Esophagus (tissue), 2 donors: ENCODE measurements around the gene DYSF. TPM values are rescaled to one million over a fixed set of nuclear protein-coding genes. Genes with fewer than 3 reads are reported as not detected.
A peak's percentile ranks its signal among the peaks of the same experiment; 100 is the strongest.

Experiments used
- H3K27ac ChIP-seq, 2 donors: one replicate each; pipeline ENCODE4 v1.5.1; 2013; ENCODE audit warnings: low read depth in 2 of 2, mild to moderate bottlenecking in 2 of 2, inconsistent platforms in 1 of 2, low read length in 1 of 2, moderate library complexity in 1 of 2
- H3K27me3 ChIP-seq, 2 donors: one replicate each; pipeline ENCODE4 v1.6.1; 2013; ENCODE audit warnings: low read length in 2 of 2, control low read depth in 1 of 2, mild to moderate bottlenecking in 1 of 2; ENCODE audit not compliant: insufficient read depth in 2 of 2, control insufficient read depth in 1 of 2
- H3K36me3 ChIP-seq, 2 donors: one replicate each; pipeline ENCODE4 v1.6.1; 2013; ENCODE audit warnings: low read length in 1 of 2; ENCODE audit not compliant: control insufficient read depth in 2 of 2, insufficient read depth in 2 of 2
- H3K4me1 ChIP-seq, 2 donors: one replicate each; pipeline ENCODE4 v1.6.1; 2013; ENCODE audit warnings: low read length in 1 of 2; ENCODE audit not compliant: control insufficient read depth in 2 of 2, insufficient read depth in 2 of 2
- H3K4me3 ChIP-seq, 2 donors: one replicate each; pipeline ENCODE4 v1.5.1; 2013; ENCODE audit warnings: low read length in 2 of 2, mild to moderate bottlenecking in 2 of 2, low read depth in 1 of 2, moderate library complexity in 1 of 2
- H3K9me3 ChIP-seq, 2 donors: one replicate each; pipeline ENCODE4 v1.6.1; 2013; ENCODE audit warnings: mild to moderate bottlenecking in 2 of 2, low read depth in 1 of 2, low read length in 1 of 2, moderate library complexity in 1 of 2; ENCODE audit not compliant: control insufficient read depth in 2 of 2, insufficient read depth in 1 of 2
- WGBS, 2 donors: extraction: QIAGEN DNeasy Blood & Tissue Kit; methylation state at CpG; one replicate each; pipeline ENCODE4 v1.1.7; 2013; 5-methylcytosine and 5-hydroxymethylcytosine counted together
- polyA plus RNA-seq, 2 donors: library from polyadenylated mRNA; stranded (reverse); fragments of 200-250 nt; gene quantifications; one replicate each; pipeline ENCODE4 v1.2.3, GENCODE V29; 2013
- donor health status: healthy with polysubstance abuse.
- donor health status: Bipolar disorder and iron deficiency.

DYSF gene
- polyA plus RNA-seq, 2 donors: 1.8 to 2.6 TPM

- Histone ChIP-seq H3K36me3 (no peaks in the 10 kb centered on the region), H3K27me3 (peaks cover 0 to 4% of the 10 kb centered on the region in 2 donors), H3K27ac (no peak overlapping the region), H3K9me3 (peaks cover 0 to 7% of the 10 kb centered on the region in 2 donors), H3K4me1 (peaks cover 6% of the 10 kb centered on the region in 2 donors), H3K4me3 (no peak overlapping the region)
- 82 to 84% methylated on average over 8 of the region's 8 CpGs for WGBS, 2 donors
These were observed 8.8 kb downstream of the DYSF start for GRCh38 chr2:71462056-71462605.

GRCh38 chr2:71462641-71463341 lies 9.4 kb downstream of the DYSF start:
- Histone ChIP-seq H3K27ac (no peak overlapping the region), H3K27me3 (peaks cover 0 to 4% of the 10 kb centered on the region in 2 donors), H3K4me1 (peaks cover 6% of the 10 kb centered on the region in 2 donors), H3K9me3 (peaks cover 0 to 7% of the 10 kb centered on the region in 2 donors), H3K36me3 (no peaks in the 10 kb centered on the region), H3K4me3 (no peak overlapping the region)
- WGBS, 2 donors: 88 to 90% methylated on average over 5 of the region's 5 CpGs

GRCh38 chr2:71463342-71463654 lies 9.9 kb downstream of the DYSF start:
- no peak overlapping the region for H3K4me3 ChIP-seq
- peaks cover 0 to 4% of the 10 kb centered on the region in 2 donors for H3K27me3 ChIP-seq
- WGBS, 2 donors: 83 to 86% methylated on average over 7 of the region's 7 CpGs
- H3K36me3 ChIP-seq: no peaks in the 10 kb centered on the region
- peaks cover 0 to 7% of the 10 kb centered on the region in 2 donors for H3K9me3 ChIP-seq
- H3K4me1 ChIP-seq: peaks cover 6% of the 10 kb centered on the region in 2 donors
- H3K27ac ChIP-seq: no peak overlapping the region

GRCh38 chr2:71464389-71464788 lies 11.0 kb downstream of the DYSF start:
- peaks cover 0 to 7% of the 10 kb centered on the region in 2 donors for H3K9me3 ChIP-seq
- H3K4me1 ChIP-seq: peaks cover 6% of the 10 kb centered on the region in 2 donors
- WGBS, 2 donors: 83 to 90% methylated on average over 6 of the region's 6 CpGs
- no peaks in the 10 kb centered on the region for H3K36me3 ChIP-seq
- H3K4me3 ChIP-seq: no peak overlapping the region
- peaks cover 0 to 4% of the 10 kb centered on the region in 2 donors for H3K27me3 ChIP-seq
- H3K27ac ChIP-seq: no peak overlapping the region

- Histone ChIP-seq H3K27me3 (peaks cover 0 to 4% of the 10 kb centered on the region in 2 donors), H3K4me3 (no peak overlapping the region), H3K4me1 (peaks cover 6% of the 10 kb centered on the region in 2 donors), H3K9me3 (peaks cover 0 to 7% of the 10 kb centered on the region in 2 donors), H3K36me3 (no peaks in the 10 kb centered on the region), H3K27ac (no peak overlapping the region)
- 51 to 53% methylated on average over 11 of the region's 11 CpGs for WGBS, 2 donors
These were observed 12.0 kb downstream of the DYSF start for GRCh38 chr2:71465356-71465755.

GRCh38 chr2:71465961-71466300 lies 12.6 kb downstream of the DYSF start:
- Histone ChIP-seq H3K27me3 (peaks cover 0 to 4% of the 10 kb centered on the region in 2 donors), H3K9me3 (peaks cover 0 to 7% of the 10 kb centered on the region in 2 donors), H3K4me1 (peaks cover 6% of the 10 kb centered on the region in 2 donors), H3K4me3 (peak overlapping the region; percentile 58 to 72), H3K36me3 (no peaks in the 10 kb centered on the region), H3K27ac (no peak overlapping the region)
- 12% methylated on average over 23 of the region's 23 CpGs for WGBS, 2 donors

GRCh38 chr2:71466301-71467179 lies 13.2 kb downstream of the DYSF start:
- WGBS, 2 donors: 1% methylated on average over 68 to 78 of the region's 78 CpGs
- H3K36me3 ChIP-seq: no peaks in the 10 kb centered on the region
- peaks cover 0 to 7% of the 10 kb centered on the region in 2 donors for H3K9me3 ChIP-seq
- H3K27me3 ChIP-seq: peaks cover 0 to 4% of the 10 kb centered on the region in 2 donors
- H3K4me3 ChIP-seq: peak overlapping the region; percentile 58 to 72
- H3K27ac ChIP-seq: no peak overlapping the region
- peaks cover 6% of the 10 kb centered on the region in 2 donors for H3K4me1 ChIP-seq

- Histone ChIP-seq H3K36me3 (no peaks in the 10 kb centered on the region), H3K4me3 (peak overlapping the region; percentile 58 to 72), H3K27me3 (peaks cover 0 to 4% of the 10 kb centered on the region in 2 donors), H3K9me3 (peaks cover 0 to 4% of the 10 kb centered on the region in 2 donors), H3K27ac (no peak overlapping the region), H3K4me1 (peaks cover 6% of the 10 kb centered on the region in 2 donors)
- 23 to 25% methylated on average over 7 of the region's 7 CpGs for WGBS, 2 donors
These were observed 13.9 kb downstream of the DYSF start for GRCh38 chr2:71467180-71467815.

- Histone ChIP-seq H3K27ac (no peak overlapping the region), H3K27me3 (peaks cover 0 to 4% of the 10 kb centered on the region in 2 donors), H3K4me3 (no peak overlapping the region), H3K4me1 (peaks cover 6% of the 10 kb centered on the region in 2 donors), H3K36me3 (no peaks in the 10 kb centered on the region), H3K9me3 (no peaks in the 10 kb centered on the region)
- WGBS, 2 donors: 68 to 71% methylated on average over 11 of the region's 11 CpGs
These were observed 15.1 kb downstream of the DYSF start for GRCh38 chr2:71468279-71469015.
